HEK293 (cell line): ENCODE results near the gene ZNF644.

Source experiments
- BCL11B ChIP-seq: fragments of 450-650 bp; formaldehyde crosslinking; IDR thresholded peaks from 2 replicates; pipeline ENCODE4 v1.5.1; 2016; ENCODE audit warnings: low read depth, missing biosample characterization, missing genetic modification characterization
- BCL6B ChIP-seq: fragments of 450-650 bp; formaldehyde crosslinking; IDR thresholded peaks from 2 replicates; pipeline ENCODE4 v1.5.1; 2017; ENCODE audit warnings: missing biosample characterization, missing genetic modification characterization
- ELK4 ChIP-seq: IDR thresholded peaks from 2 replicates; pipeline ENCODE4 v1.6.1; 2011; ENCODE audit warnings: mild to moderate bottlenecking, low read depth, low read length, borderline replicate concordance
- GLI2 ChIP-seq: fragments of 450-650 bp; formaldehyde crosslinking; IDR thresholded peaks from 2 replicates; pipeline ENCODE4; 2017; ENCODE audit warnings: missing biosample characterization, missing genetic modification characterization, low read depth, borderline replicate concordance
- HOXA7 ChIP-seq: sonication (generic); formaldehyde crosslinking; IDR thresholded peaks from 2 replicates; pipeline ENCODE4 v1.8.1; 2022; ENCODE audit warnings: missing genetic modification reagents, borderline replicate concordance
- KLF9 ChIP-seq: fragments of 450-650 bp; formaldehyde crosslinking; IDR thresholded peaks from 2 replicates; pipeline ENCODE4 v1.5.1; 2016; ENCODE audit warnings: missing biosample characterization, missing genetic modification characterization, low read depth
- SP7 ChIP-seq: fragments of 450-650 bp; formaldehyde crosslinking; IDR thresholded peaks from 2 replicates; pipeline ENCODE4 v1.5.1; 2016; ENCODE audit warnings: missing biosample characterization, missing genetic modification characterization
- TCF7L2 ChIP-seq: IDR thresholded peaks from 2 replicates; pipeline ENCODE4 v1.6.1; 2011; ENCODE audit warnings: low read depth, mild to moderate bottlenecking, inconsistent platforms, low read length, moderate library complexity, borderline replicate concordance
- TRIM28 ChIP-seq: IDR thresholded peaks from 2 replicates; pipeline ENCODE4 v1.6.1; 2011; ENCODE audit warnings: low read length, control low read depth, borderline replicate concordance
- ZBTB20 ChIP-seq: fragments of 450-650 bp; formaldehyde crosslinking; IDR thresholded peaks from 2 replicates; pipeline ENCODE4 v1.5.1; 2016; ENCODE audit warnings: missing biosample characterization, missing genetic modification characterization
- ZFP69B ChIP-seq: fragments of 450-650 bp; formaldehyde crosslinking; IDR thresholded peaks from 2 replicates; pipeline ENCODE4 v1.5.1; 2016; ENCODE audit warnings: missing biosample characterization, missing genetic modification characterization
- ZNF133 ChIP-seq: fragments of 450-650 bp; formaldehyde crosslinking; IDR thresholded peaks from 2 replicates; pipeline ENCODE4 v1.5.1; 2016; ENCODE audit warnings: missing biosample characterization, missing genetic modification characterization
- ZNF202 ChIP-seq: fragments of 450-650 bp; formaldehyde crosslinking; IDR thresholded peaks from 2 replicates; pipeline ENCODE4 v1.5.1; 2016; ENCODE audit warnings: missing biosample characterization, missing genetic modification characterization, borderline replicate concordance
- ZNF214 ChIP-seq: fragments of 450-650 bp; formaldehyde crosslinking; IDR thresholded peaks from 2 replicates; pipeline ENCODE4 v1.5.1; 2017; ENCODE audit warnings: missing biosample characterization, mild to moderate bottlenecking, missing genetic modification characterization, borderline replicate concordance
- ZNF24 ChIP-seq: fragments of 450-650 bp; formaldehyde crosslinking; IDR thresholded peaks from 2 replicates; pipeline ENCODE4 v1.5.1; 2016; ENCODE audit warnings: missing biosample characterization, missing genetic modification characterization
- ZNF341 ChIP-seq: fragments of 450-650 bp; formaldehyde crosslinking; IDR thresholded peaks from 2 replicates; pipeline ENCODE4; 2016; ENCODE audit warnings: low read depth, missing biosample characterization, missing genetic modification characterization
- ZNF354C ChIP-seq: fragments of 450-650 bp; formaldehyde crosslinking; IDR thresholded peaks from 2 replicates; pipeline ENCODE4 v1.5.1; 2016; ENCODE audit warnings: missing biosample characterization, missing genetic modification characterization, low read depth, borderline replicate concordance
- ZNF423 ChIP-seq: fragments of 450-650 bp; formaldehyde crosslinking; IDR thresholded peaks from 2 replicates; pipeline ENCODE4 v1.5.1; 2016; ENCODE audit warnings: missing biosample characterization, missing genetic modification characterization
- ZNF514 ChIP-seq: fragments of 450-650 bp; formaldehyde crosslinking; IDR thresholded peaks from 2 replicates; pipeline ENCODE4 v1.5.1; 2016; ENCODE audit warnings: missing biosample characterization, missing genetic modification characterization
- ZNF596 ChIP-seq: fragments of 450-650 bp; IDR thresholded peaks from 2 replicates; pipeline ENCODE4 v1.5.0; 2018; ENCODE audit warnings: missing biosample characterization, mild to moderate bottlenecking, missing genetic modification characterization, moderate library complexity
- ZNF624 ChIP-seq: fragments of 450-650 bp; formaldehyde crosslinking; IDR thresholded peaks from 2 replicates; pipeline ENCODE4 v1.5.1; 2017; ENCODE audit warnings: missing biosample characterization, missing genetic modification characterization
- ZNF830 ChIP-seq: fragments of 450-650 bp; IDR thresholded peaks from 2 replicates; pipeline ENCODE4 v1.5.0; 2018; ENCODE audit warnings: missing biosample characterization, missing genetic modification characterization, low read depth, mild to moderate bottlenecking, moderate library complexity
- ZNF843 ChIP-seq: fragments of 450-650 bp; formaldehyde crosslinking; IDR thresholded peaks from 2 replicates; pipeline ENCODE4 v1.5.1; 2016; ENCODE audit warnings: missing biosample characterization, missing genetic modification characterization
- ZSCAN5A ChIP-seq: fragments of 450-650 bp; formaldehyde crosslinking; IDR thresholded peaks from 2 replicates; pipeline ENCODE4 v1.5.1; 2016; ENCODE audit warnings: missing biosample characterization, missing genetic modification characterization
- ZXDB ChIP-seq: fragments of 450-650 bp; formaldehyde crosslinking; IDR thresholded peaks from 2 replicates; pipeline ENCODE4 v1.5.1; 2016; ENCODE audit warnings: missing biosample characterization, missing genetic modification characterization
- TF ChIP-seq, protein P1 (sequence below): fragments of 450-650 bp; formaldehyde crosslinking; IDR thresholded peaks from 2 replicates; pipeline ENCODE4 v1.5.1; 2016; ENCODE audit warnings: missing biosample characterization, missing genetic modification characterization
- TF ChIP-seq, protein P2 (sequence below): fragments of 450-650 bp; formaldehyde crosslinking; IDR thresholded peaks from 2 replicates; pipeline ENCODE4 v1.5.1; 2016; ENCODE audit warnings: missing biosample characterization, missing genetic modification characterization
- TF ChIP-seq, protein P3 (sequence below): fragments of 450-650 bp; formaldehyde crosslinking; IDR thresholded peaks from 2 replicates; pipeline ENCODE4; 2016; ENCODE audit warnings: missing biosample characterization, missing genetic modification characterization
- TF ChIP-seq, protein P4 (sequence below): fragments of 450-650 bp; formaldehyde crosslinking; IDR thresholded peaks from 2 replicates; pipeline ENCODE4 v1.5.1; 2017; ENCODE audit warnings: missing biosample characterization, missing genetic modification characterization

The ZNF644 gene

GRCh38 chr1:91021686-91022517 is at the start of gene ZNF644 (continued):
- TF ChIP-seq BCL11B (tag by site-specific recombination) (no peak), ZFP69B (0 out of 2 replicates have a peak, but pooled peaks have one; percentile 27), ZNF24 (tag by site-specific recombination) (peak; percentile 13; the same call in 1 of the 2 replicates), ZNF341 (peak; percentile 86), ZNF596 (peak; percentile 24; the same call in 1 of the 2 replicates), HOXA7 (CRISPR knock-in tag) (no peak), ZNF354C (no peak), ZNF514 (tag by site-specific recombination) (no peak), ZNF843 (tag by site-specific recombination) (peak; percentile 46; the same call in 1 of the 2 replicates), ZNF214 (no peak), ELK4 (no peak), ZNF133 (tag by site-specific recombination) (no peak), BCL6B (tag by site-specific recombination) (no peak), ZSCAN5A (no peak; the same call in 1 of the 2 replicates), ZNF830 (tag by site-specific recombination) (no peak), KLF9 (tag by site-specific recombination) (peak; percentile 54; the same call in 1 of the 2 replicates), ZNF202 (tag by site-specific recombination) (no peak), TCF7L2 (no peak), SP7 (tag by site-specific recombination) (peak; percentile 83), ZNF423 (no peak), GLI2 (no peak), TRIM28 (peak; percentile 46; the same call in 1 of the 2 replicates), ZNF624 (no peak), ZBTB20 (tag by site-specific recombination) (peak; percentile 94), ZXDB (peak; percentile 77)
- TF ChIP-seq, protein P1, sequence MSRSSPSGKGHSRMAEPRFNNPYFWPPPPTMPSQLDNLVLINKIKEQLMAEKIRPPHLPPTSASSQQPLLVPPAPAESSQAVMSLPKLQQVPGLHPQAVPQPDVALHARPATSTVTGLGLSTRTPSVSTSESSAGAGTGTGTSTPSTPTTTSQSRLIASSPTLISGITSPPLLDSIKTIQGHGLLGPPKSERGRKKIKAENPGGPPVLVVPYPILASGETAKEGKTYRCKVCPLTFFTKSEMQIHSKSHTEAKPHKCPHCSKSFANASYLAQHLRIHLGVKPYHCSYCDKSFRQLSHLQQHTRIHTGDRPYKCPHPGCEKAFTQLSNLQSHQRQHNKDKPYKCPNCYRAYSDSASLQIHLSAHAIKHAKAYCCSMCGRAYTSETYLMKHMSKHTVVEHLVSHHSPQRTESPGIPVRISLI = no peak
- TF ChIP-seq, protein P2, sequence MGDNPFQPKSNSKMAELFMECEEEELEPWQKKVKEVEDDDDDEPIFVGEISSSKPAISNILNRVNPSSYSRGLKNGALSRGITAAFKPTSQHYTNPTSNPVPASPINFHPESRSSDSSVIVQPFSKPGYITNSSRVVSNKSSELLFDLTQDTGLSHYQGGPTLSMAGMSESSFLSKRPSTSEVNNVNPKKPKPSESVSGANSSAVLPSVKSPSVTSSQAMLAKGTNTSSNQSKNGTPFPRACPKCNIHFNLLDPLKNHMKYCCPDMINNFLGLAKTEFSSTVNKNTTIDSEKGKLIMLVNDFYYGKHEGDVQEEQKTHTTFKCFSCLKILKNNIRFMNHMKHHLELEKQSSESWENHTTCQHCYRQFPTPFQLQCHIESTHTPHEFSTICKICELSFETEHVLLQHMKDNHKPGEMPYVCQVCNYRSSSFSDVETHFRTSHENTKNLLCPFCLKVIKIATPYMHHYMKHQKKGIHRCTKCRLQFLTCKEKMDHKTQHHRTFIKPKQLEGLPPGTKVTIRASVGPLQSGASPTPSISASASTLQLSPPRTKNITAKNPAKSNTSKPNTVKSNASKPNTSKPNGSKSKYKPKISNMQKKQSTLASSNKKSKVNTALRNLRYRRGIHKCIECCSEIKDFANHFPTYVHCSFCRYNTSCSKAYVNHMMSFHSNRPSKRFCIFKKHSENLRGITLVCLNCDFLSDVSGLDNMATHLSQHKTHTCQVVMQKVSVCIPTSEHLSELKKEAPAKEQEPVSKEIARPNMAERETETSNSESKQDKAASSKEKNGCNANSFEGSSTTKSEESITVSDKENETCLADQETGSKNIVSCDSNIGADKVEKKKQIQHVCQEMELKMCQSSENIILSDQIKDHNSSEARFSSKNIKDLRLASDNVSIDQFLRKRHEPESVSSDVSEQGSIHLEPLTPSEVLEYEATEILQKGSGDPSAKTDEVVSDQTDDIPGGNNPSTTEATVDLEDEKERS (tag by site-specific recombination) = 0 out of 2 replicates have a peak, but pooled peaks have one; percentile 21
- TF ChIP-seq, protein P3, sequence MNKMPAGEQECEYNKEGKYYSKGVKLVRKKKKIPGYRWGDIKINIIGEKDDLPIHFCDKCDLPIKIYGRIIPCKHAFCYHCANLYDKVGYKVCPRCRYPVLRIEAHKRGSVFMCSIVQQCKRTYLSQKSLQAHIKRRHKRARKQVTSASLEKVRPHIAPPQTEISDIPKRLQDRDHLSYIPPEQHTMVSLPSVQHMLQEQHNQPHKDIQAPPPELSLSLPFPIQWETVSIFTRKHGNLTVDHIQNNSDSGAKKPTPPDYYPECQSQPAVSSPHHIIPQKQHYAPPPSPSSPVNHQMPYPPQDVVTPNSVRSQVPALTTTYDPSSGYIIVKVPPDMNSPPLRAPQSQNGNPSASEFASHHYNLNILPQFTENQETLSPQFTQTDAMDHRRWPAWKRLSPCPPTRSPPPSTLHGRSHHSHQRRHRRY (tag by site-specific recombination) = no peak
- TF ChIP-seq, protein P4, sequence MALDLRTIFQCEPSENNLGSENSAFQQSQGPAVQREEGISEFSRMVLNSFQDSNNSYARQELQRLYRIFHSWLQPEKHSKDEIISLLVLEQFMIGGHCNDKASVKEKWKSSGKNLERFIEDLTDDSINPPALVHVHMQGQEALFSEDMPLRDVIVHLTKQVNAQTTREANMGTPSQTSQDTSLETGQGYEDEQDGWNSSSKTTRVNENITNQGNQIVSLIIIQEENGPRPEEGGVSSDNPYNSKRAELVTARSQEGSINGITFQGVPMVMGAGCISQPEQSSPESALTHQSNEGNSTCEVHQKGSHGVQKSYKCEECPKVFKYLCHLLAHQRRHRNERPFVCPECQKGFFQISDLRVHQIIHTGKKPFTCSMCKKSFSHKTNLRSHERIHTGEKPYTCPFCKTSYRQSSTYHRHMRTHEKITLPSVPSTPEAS = no peak
